Measurements from ENCODE around the gene SCN8A. TPM values are rescaled to one million over a fixed set of nuclear protein-coding genes. Genes with fewer than 3 reads are reported as not detected.
A peak's percentile ranks its signal among the peaks of the same experiment; 100 is the strongest.

Gene SCN8A
- total RNA-seq, 8 experiments from 2014 or later: 4.5 to 35.3 (median 14.4) TPM

DNA sequence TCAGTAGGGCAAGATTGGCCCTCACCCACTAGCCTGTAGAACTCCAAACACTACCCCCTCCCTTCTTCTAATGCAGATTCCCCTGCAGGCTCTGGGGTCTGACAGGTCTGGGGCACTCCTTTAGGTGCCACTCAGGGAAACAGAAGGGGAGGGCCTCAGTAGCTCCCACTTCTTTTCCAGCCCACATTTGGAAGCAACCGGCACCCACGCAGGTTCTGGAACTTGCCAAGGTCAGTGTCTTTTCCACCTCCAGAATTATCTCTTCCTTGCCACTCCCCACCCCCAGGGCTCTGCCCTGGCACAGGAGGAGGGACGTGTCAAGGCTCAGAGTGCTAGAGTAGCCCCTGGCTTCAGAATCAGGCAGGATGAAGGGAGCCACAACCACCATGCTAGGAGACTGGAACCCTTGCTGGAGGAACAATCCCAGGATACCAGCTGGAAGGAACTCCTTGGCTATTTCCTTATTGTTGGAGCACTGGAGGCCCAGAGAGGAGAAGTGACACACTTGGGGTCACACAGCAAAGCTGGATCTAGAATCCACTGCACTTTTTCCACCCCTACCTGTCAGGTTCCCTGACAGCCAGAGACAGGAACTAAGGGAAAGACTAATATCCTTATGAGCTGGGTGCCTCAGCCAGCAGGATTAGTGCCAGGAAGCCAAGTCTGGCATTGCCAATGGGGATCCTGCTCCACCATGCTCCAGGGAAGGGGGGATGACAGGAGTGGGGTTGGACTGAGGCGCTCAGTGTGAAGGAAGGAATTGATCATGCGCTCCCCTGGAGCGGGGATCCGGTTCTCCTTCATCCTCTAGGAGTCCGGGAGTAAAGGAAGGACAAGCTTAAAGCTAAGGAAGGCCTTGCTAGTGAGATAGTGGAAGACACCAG, 259.3 kb downstream of the SCN8A start:
- WGBS, 10 experiments: 50 to 100% (median 78%) methylated on average over 1 to 5 of the region's 8 CpGs; no CpG with 5 or more reads in 4 of the 10 experiments

GRCh38 chr12:51850965-51851299, 259.9 kb downstream of the SCN8A start:
- in situ Hi-C loops (cut with MboI; ENCODE audit: low pct_unique_long_range_greater_than_20kb in 2 of 9, low sequenced_read_pairs in 9 of 9, unreplicated experiment in 9 of 9): no loop called here
- WGBS, 10 experiments: 40 to 67% (median 43%) methylated on average over 1 to 2 of the region's 4 CpGs; no CpG with 5 or more reads in 7 of the 10 experiments
- H3K27ac ChIP-seq: peak overlapping the region; percentile 24 to 63
- ATAC-seq (replicated peaks in 6 of 8): peak in 5 of 8 experiments; percentile 7 to 46 (median 38)
- no peak overlapping the region for H3K4me3 ChIP-seq
- peaks cover 36 to 41% of the 10 kb centered on the region in 2 donors for H3K4me1 ChIP-seq (replicated peaks in 1 of 2)

More for the DNA sequence above, 259.3 kb downstream of the SCN8A start:
- Histone ChIP-seq H3K27ac (peak overlapping the region; percentile 63 to 76), H3K4me1 (replicated peaks in 1 of 2) (peaks cover 42 to 45% of the 10 kb centered on the region in 2 donors), H3K4me3 (no peak overlapping the region)
- no peak for ATAC-seq (replicated peaks in 6 of 8)
- in situ Hi-C loops (cut with MboI; ENCODE audit: low pct_unique_long_range_greater_than_20kb in 2 of 9, low sequenced_read_pairs in 9 of 9, unreplicated experiment in 9 of 9): no loop called here

DNA sequence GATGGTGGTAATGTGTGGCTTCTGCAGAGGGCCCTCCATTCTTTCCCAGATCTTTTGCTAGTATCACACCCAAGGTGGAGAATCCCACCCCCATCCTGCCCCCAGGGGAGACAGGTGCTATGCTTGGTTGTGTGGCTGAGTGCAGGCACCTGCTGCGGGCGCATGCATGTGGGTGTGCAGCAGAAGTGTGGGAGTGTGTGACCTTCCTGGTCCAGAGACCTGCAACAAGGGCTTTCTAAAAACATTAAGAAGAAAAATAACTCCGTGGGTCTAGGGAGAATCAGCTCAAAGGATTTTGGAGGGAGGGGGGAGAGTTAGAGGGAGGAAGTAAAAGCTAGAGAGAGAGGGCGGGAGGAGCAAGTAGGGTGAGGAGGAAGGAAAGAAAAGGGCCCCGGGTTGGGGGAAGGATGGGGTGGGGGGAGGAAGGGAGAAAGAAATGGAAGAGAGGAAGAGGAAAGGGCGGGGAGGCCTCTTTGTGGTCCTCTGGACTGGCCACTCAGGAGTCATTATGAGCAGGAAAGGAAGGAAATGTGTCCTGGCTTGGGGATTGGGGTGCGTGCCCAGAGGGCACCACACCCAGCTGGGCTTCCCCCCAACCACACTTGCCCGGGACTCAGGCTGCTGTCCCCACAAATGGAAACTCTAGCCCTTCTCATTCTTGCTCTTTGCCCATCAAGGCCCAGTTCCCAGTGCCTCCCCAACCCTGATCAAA, 260.5 kb downstream of the SCN8A start:
- WGBS, 10 experiments: 0 to 61% methylated on average over 1 to 3 of the region's 8 CpGs; no CpG with 5 or more reads in 8 of the 10 experiments
- in situ Hi-C loops (cut with MboI; ENCODE audit: low pct_unique_long_range_greater_than_20kb in 2 of 9, low sequenced_read_pairs in 9 of 9, unreplicated experiment in 9 of 9): no loop called here
- no peak overlapping the region for H3K4me3 ChIP-seq
- no peak for ATAC-seq (replicated peaks in 6 of 8)
- peaks cover 30 to 34% of the 10 kb centered on the region in 2 donors for H3K4me1 ChIP-seq (replicated peaks in 1 of 2)
- H3K27ac ChIP-seq: peak overlapping the region; percentile 63 to 68

GRCh38 chr12:51852404-51853137, 261.5 kb downstream of the SCN8A start:
- Histone ChIP-seq H3K27ac (no peak overlapping the region), H3K4me3 (no peak overlapping the region), H3K4me1 (replicated peaks in 1 of 2) (peaks cover 29 to 33% of the 10 kb centered on the region in 2 donors)
- ATAC-seq (replicated peaks in 6 of 8): peak in 3 of 8 experiments; percentile 8 to 21 (median 14)
- in situ Hi-C loops (cut with MboI; ENCODE audit: low pct_unique_long_range_greater_than_20kb in 2 of 9, low sequenced_read_pairs in 9 of 9, unreplicated experiment in 9 of 9): no loop called here
- WGBS, 10 experiments: 48 to 100% (median 72%) methylated on average over 1 to 4 of the region's 5 CpGs; no CpG with 5 or more reads in 4 of the 10 experiments

DNA sequence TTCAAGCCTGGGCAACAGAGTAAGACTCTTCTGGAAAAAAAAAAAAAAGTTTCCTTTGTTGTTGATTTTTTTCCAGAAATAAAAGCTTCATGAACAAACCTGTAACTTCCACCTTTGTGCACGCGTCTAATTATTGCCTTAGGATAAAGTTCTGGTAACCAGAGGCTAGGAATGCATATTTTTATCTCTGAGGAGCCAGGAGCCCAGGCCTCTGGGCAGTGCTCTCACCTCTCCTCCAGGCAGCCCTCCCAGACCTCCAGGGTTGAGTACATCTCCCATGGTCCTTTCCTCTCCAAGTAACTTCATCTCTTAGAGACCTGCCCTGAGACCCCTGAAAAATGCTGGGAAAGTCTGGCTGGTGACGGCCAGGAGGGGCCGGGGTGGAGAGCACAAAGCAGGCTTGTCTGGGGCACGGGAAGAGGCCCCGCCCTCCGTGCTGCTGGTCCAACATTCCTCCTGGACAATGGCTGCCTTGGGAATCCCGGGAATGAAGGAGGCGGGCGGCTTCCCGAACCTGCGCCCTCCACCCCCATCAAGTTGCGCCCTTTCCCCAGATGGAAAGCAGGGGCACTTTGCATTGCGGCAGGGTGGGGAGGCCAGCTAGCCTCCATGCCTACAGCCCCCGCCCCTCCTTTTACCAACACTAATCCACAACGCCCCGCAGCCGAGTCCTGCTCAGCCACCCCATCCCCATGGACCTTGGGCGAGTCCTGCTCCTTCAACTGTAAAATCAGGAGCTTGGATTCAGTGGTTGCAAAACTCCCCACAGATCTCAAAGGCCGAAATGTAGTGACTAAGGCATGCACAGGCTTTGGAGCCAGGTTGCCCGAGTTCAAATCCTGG, 264.8 kb downstream of the SCN8A start:
- Histone ChIP-seq H3K4me3 (peak overlapping the region in 2 of 5 donors; percentile 10 to 15), H3K27ac (no peak overlapping the region), H3K4me1 (replicated peaks in 1 of 2) (peaks cover 11 to 14% of the 10 kb centered on the region in 2 donors)
- in situ Hi-C loops (cut with MboI; ENCODE audit: low pct_unique_long_range_greater_than_20kb in 2 of 9, low sequenced_read_pairs in 9 of 9, unreplicated experiment in 9 of 9): no loop called here
- peak; percentile 34 to 93 (median 51) for ATAC-seq (replicated peaks in 6 of 8)
- 10 to 92% (median 40%) methylated on average over 2 to 13 of the region's 21 CpGs; no CpG with 5 or more reads in 3 of the 10 experiments for WGBS, 10 experiments

DNA sequence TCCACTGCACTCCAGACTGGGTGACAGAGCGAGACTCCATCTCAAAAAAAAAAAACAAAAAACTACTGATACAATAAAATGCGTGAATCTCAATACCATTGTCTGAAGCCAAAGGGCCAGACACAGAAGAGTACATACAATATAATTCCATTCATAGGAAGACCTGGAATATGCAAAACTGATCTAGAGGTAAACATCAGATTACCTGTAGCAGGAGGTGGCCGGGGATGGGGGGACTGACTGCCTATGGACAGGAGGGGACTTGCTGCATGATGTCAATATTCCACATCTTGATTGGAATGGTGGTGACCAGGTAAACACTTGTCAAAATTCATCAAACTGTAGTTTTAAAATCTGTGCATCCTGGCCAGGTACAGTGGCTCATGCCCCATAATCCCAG, 270.0 kb downstream of the SCN8A start:
- no peak for ATAC-seq (replicated peaks in 6 of 8)
- H3K27ac ChIP-seq: no peak overlapping the region
- peaks cover 26 to 28% of the 10 kb centered on the region in 2 donors for H3K4me1 ChIP-seq (replicated peaks in 1 of 2)
- H3K4me3 ChIP-seq: no peak overlapping the region
- in situ Hi-C loops (cut with MboI; ENCODE audit: low pct_unique_long_range_greater_than_20kb in 2 of 9, low sequenced_read_pairs in 9 of 9, unreplicated experiment in 9 of 9): no loop called here
- WGBS, 10 experiments: 50 to 94% (median 50%) methylated on average over 1 to 2 of the region's 3 CpGs; no CpG with 5 or more reads in 7 of the 10 experiments

Other genes with a start within 250 kb of the SCN8A start
- gene CELA1, start 244.6 kb upstream of the SCN8A start, total RNA-seq: not detected
- 10 to 100 TPM in 3 of 8 experiments, under 1 TPM in 2, not detected in 3; 0.07 to 91.6 (median 50.3) TPM for gene GALNT6, start 199.8 kb upstream of the SCN8A start, total RNA-seq
- gene SLC4A8, start 166.4 kb upstream of the SCN8A start, total RNA-seq: 10 to 100 TPM in 5 of 8 experiments, 1 to 10 TPM in 3; 5.8 to 26.3 (median 19.8) TPM